PC-3 (cell line): ENCODE measurements around the gene ZFP36L1. TPM values are rescaled to one million over a fixed set of nuclear protein-coding genes. Genes with fewer than 3 reads are reported as not detected.

Source experiments
- ATAC-seq: fragments of 200-7000 bp; cut with Tn5 transposase; 2 replicates; pipeline ENCODE4 v1.9.1; 2020; ENCODE audit warnings: mild to moderate bottlenecking, moderate library complexity
- BruUV-seq: library from RNA; stranded (reverse); fragments of 400-500 nt; replicated peaks from 2 replicates; lab custom pipeline; 2021; lab: Mats Ljungman, UMichigan
- CTCF ChIA-PET: fragments of 300-600 bp; sonication (Branson Sonifier 250); formaldehyde crosslinking; loops from one replicate; lab custom pipeline; 2022; ENCODE audit warnings: antibody characterized with exemption; lab: Charles Lee
- POLR2A ChIA-PET: fragments of 300-600 bp; sonication (Branson Sonifier 250); formaldehyde crosslinking; loops from one replicate; lab custom pipeline; 2022; ENCODE audit warnings: antibody characterized with exemption; ENCODE audit not compliant: unreplicated experiment; lab: Charles Lee
- DNase-seq: peaks from one replicate; pipeline ENCODE4 v3.0.0-alpha.2; 2015
- H2AFZ ChIP-seq: fragments of 300-600 bp; sonication (generic); 2 replicates; pipeline ENCODE4 v1.6.0; 2016; ENCODE audit warnings: antibody characterized with exemption, low read length
- H3F3A ChIP-seq: fragments of 300-600 bp; sonication (generic); one replicate; pipeline ENCODE4 v1.6.0; 2017; ENCODE audit warnings: antibody characterized with exemption, low read length, control low read depth, mild to moderate bottlenecking; ENCODE audit not compliant: unreplicated experiment
- H3K27ac ChIP-seq: fragments of 300-600 bp; sonication (generic); 2 replicates; pipeline ENCODE4 v1.5.1; 2016; ENCODE audit warnings: mild to moderate bottlenecking, low read length
- H3K27me3 ChIP-seq: fragments of 300-600 bp; sonication (generic); 2 replicates; pipeline ENCODE4 v1.6.1; 2016; ENCODE audit warnings: low read length, mixed read lengths
- H3K36me3 ChIP-seq: fragments of 300-600 bp; sonication (generic); 2 replicates; pipeline ENCODE4 v1.6.1; 2016; ENCODE audit warnings: low read depth, mixed run types, low read length, mixed read lengths
- H3K4me1 ChIP-seq: fragments of 300-600 bp; sonication (generic); 2 replicates; pipeline ENCODE4 v1.5.1; 2016; ENCODE audit warnings: low read length; ENCODE audit not compliant: insufficient read depth
- H3K4me2 ChIP-seq: fragments of 300-600 bp; sonication (generic); 2 replicates; pipeline ENCODE4 v1.6.0; 2016; ENCODE audit warnings: low read length
- H3K4me3 ChIP-seq: fragments of 300-600 bp; sonication (generic); 2 replicates; pipeline ENCODE4 v1.5.1; 2016; ENCODE audit warnings: mild to moderate bottlenecking, low read length, mixed read lengths
- H3K79me2 ChIP-seq: fragments of 300-600 bp; sonication (generic); 2 replicates; pipeline ENCODE4 v1.6.1; 2017; ENCODE audit warnings: low read length, mixed read lengths
- H3K9ac ChIP-seq: fragments of 300-600 bp; sonication (generic); 2 replicates; pipeline ENCODE4 v1.6.0; 2016; ENCODE audit warnings: mild to moderate bottlenecking, low read length
- H3K9me2 ChIP-seq: fragments of 300-600 bp; sonication (generic); replicated peaks from 2 replicates; pipeline ENCODE4 v1.6.1; 2016; ENCODE audit warnings: mixed run types, low read length, mixed read lengths
- H3K9me3 ChIP-seq: fragments of 300-600 bp; sonication (generic); 2 replicates; pipeline ENCODE4 v1.6.1; 2016; ENCODE audit warnings: low read length, mixed read lengths
- H4K20me1 ChIP-seq: fragments of 300-600 bp; sonication (generic); 2 replicates; pipeline ENCODE4 v1.6.1; 2016; ENCODE audit warnings: low read length, mixed read lengths
- CTCF ChIP-seq: fragments of 300-600 bp; sonication (generic); conservative IDR thresholded peaks from 2 replicates; pipeline ENCODE4 v1.5.1; 2017; ENCODE audit warnings: antibody characterized with exemption, low read depth, mild to moderate bottlenecking, low read length
- EZH2 ChIP-seq: fragments of 300-600 bp; sonication (generic); IDR thresholded peaks from one replicate; pipeline ENCODE4 v1.6.1; 2017; ENCODE audit warnings: antibody characterized with exemption, mild to moderate bottlenecking, low read length; ENCODE audit not compliant: unreplicated experiment
- EZH2phosphoT487 ChIP-seq: fragments of 300-600 bp; sonication (generic); IDR thresholded peaks from 2 replicates; pipeline ENCODE4 v1.6.1; 2018; ENCODE audit warnings: mild to moderate bottlenecking, antibody characterized with exemption, low read length, borderline replicate concordance
- intact Hi-C: fragments of 100-400 bp; cut with micrococcal nuclease; formaldehyde crosslinking; loops from 2 replicates; pipeline ENCODE4 v1.9.0; 2023
- total RNA-seq: library from RNA; depleted of rRNA; stranded (reverse); fragments of >200 nt; gene quantifications from 2 replicates; pipeline ENCODE4 v1.2.3, GENCODE V29; 2014

ZFP36L1 gene
- total RNA-seq, 1 experiment from 2014 or later, result 63.1 TPM

GRCh38 chr14:68819260-68819691 is 26.4 kb upstream of the ZFP36L1 start:
- Histone ChIP-seq H3K9me3 (no peaks in the 10 kb centered on the region), H3K4me2 (no peak overlapping the region), H3K27ac (no peak overlapping the region), H3F3A (no peaks in the 10 kb centered on the region), H4K20me1 (no peaks in the 10 kb centered on the region), H2AFZ (no peak overlapping the region), H3K9me2 (no peaks in the 10 kb centered on the region), H3K4me3 (no peak overlapping the region), H3K9ac (no peak overlapping the region), H3K27me3 (no peaks in the 10 kb centered on the region), H3K79me2 (peaks cover 6% of the 10 kb centered on the region; the same call in 1 of the 2 replicates), H3K36me3 (no peaks in the 10 kb centered on the region), H3K4me1 (peaks cover 21% of the 10 kb centered on the region)
- ATAC-seq (no peak), DNase-seq (no peak)
- no TSS peak for BruUV-seq
- ChIA-PET POLR2A (interaction anchor here (0.6 to 0.9 kb wide), 2 partner anchors 26 to 525 kb away, joined by 3 to 4 read pairs; partner anchors contain the start of gene ZFP36L1), CTCF (interaction anchor here (0.6 kb wide), 1 partner anchor 18 kb away, joined by 4 read pairs; no protein-coding TSS in a partner anchor)
- intact Hi-C loops, result loop anchor here (5.0 kb wide), 1 partner anchor 512 kb away; no protein-coding TSS in a partner anchor
- TF ChIP-seq EZH2phosphoT487, result no peak
- TF ChIP-seq EZH2, result no peak
- no peak for TF ChIP-seq CTCF

DNA sequence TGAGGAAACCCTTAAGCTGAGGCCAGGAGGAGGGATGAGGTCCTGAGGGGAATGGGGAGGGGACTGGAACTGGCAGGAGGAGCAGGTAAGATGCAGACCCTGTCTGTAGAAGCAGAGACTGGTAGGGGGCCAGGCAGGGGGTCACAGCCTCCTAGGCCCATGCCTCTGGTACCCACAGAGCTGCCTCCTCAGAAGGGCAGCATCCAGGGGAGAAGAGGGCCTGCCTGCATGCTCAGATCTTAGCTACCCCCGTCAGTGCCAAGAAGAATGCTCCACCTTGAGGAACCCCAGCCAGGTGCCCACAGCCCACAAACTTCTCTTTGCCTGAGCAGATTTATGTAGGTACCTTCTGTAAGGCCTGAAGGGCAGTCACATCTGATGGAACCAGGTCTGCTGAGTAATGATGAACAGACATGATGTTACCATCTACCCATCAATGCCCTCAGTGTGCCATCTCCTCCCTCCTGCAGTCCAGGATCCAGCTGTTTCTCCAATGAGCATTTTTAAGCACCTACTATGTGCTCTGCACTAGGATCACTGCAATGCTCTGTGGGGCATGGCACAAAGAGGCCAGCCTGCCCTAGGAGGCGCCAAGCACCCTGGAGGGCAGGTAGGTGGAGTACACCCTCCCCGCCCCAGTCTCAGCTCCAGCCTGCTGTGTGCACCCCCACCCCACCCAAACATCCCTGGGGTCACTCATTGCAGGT is 24.8 kb upstream of the ZFP36L1 start:
- DNase-seq (no peak), ATAC-seq (no peak)
- Histone ChIP-seq H3K79me2 (peaks cover 6% of the 10 kb centered on the region; the same call in 1 of the 2 replicates), H3K4me2 (no peak overlapping the region), H3K4me1 (peaks cover 22% of the 10 kb centered on the region), H3K4me3 (no peak overlapping the region), H3K27ac (no peak overlapping the region), H3K27me3 (no peaks in the 10 kb centered on the region), H2AFZ (no peak overlapping the region), H4K20me1 (no peaks in the 10 kb centered on the region), H3K9me3 (no peaks in the 10 kb centered on the region), H3K9ac (no peak overlapping the region), H3K9me2 (no peaks in the 10 kb centered on the region), H3F3A (no peaks in the 10 kb centered on the region), H3K36me3 (no peaks in the 10 kb centered on the region)
- CTCF ChIA-PET, result interaction anchor here (1.9 kb wide), 1 partner anchor 568 kb away, joined by 14 read pairs; no protein-coding TSS in a partner anchor
- POLR2A ChIA-PET, result interaction anchor here (0.6 kb wide), 1 partner anchor 915 kb away, joined by 3 read pairs; no protein-coding TSS in a partner anchor
- TF ChIP-seq EZH2phosphoT487 (no peak), CTCF (no peak), EZH2 (no peak)
- no TSS peak for BruUV-seq
- intact Hi-C loops, result loop anchor here (2.0 to 5.0 kb wide), 5 partner anchors 510 to 981 kb away; no protein-coding TSS in a partner anchor
